GM19452 (cell line): Measurements from ENCODE around the gene CACUL1.
"Not testable (repeated sequence)": the region's sequence is repeated elsewhere in the genome, so short reads cannot be mapped to it uniquely, and the experiment has no call there.

ENCODE experiments used
- ATAC-seq: cut with Tn5 transposase; IDR thresholded peaks from one replicate; pipeline ENCODE4 v1.9.1; 2021; ENCODE audit not compliant: unreplicated experiment

The CACUL1 gene

DNA sequence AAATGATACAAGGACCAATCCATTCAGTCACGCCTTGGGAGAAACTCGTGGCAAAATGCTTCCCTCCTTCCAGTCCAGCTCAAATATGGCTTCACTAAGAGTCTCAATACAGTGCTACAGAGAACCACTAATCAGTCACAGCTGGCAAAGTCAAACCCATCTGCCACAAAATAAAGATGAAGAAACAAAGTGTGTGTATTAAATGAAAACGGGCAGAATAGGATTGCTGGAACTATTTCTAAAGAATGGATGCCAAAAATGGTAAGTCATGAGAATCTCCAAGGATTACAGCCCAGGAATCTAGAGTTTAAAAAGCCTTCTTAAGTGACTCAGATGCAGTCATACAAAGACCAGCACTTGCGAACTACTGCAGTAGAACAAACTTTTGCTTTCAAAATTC, 61.9 kb downstream of the CACUL1 start:
- no peak for ATAC-seq

DNA sequence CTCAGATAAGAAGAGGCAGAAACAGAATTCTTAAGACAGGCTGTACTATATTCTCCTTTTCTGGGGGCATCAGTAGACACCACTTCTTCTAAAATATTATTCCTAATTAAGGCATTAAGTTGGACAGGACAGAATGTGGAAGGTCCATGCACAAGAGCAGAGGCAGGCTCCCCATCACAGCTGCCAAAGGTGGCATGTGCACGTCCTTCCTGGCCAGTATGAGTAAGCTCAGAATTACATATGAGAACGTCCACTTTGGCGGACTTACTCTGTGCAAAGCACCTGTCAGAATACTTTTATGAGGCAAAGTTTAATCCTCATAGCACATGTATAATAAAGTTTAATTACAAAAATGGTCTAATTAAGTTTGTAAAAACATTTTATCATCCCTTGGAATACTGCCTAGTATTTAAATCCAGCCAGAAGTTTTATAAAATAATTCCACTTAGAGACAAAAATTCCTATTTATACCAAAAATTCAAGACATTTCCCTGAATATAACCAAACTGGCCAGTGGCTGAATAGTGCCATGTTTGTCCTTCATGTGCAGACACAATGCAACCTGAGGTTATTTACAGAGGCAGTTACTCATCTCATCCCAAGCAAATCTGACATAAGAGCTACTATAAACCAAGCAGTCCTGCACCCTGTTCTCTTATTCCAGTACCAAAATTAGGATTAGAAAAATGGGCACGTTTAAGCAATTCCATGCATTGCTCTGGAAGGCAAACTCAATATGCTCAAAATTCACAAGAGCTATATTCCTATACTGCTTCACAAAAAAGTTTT, 65.5 kb downstream of the CACUL1 start:
- no peak for ATAC-seq

DNA sequence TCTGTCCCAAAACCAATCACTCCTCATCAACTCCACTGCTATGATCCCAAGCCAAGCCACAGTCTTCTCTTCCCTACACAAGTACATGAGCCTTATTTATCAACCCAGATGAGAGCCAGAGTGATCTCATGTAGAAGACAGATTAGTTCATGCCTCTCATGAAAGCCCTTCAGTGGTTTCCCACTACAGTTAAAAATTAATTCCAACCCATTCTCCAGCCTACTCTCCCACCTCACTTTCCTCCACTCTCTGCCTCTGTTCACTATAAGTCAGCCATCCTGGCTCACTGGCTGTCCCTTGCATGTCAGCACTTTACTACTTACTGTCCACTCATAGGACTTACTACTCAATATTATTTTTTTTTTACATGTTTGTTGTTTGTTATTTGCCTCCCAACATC, 67.3 kb downstream of the CACUL1 start:
- no peak for ATAC-seq

GRCh38 chr10:118682533-118682932, 72.2 kb downstream of the CACUL1 start:
- ATAC-seq, result no peak

GRCh38 chr10:118680197-118680596, 74.6 kb downstream of the CACUL1 start:
- no peak for ATAC-seq

- ATAC-seq, result no peak
These were observed 80.4 kb downstream of the CACUL1 start for GRCh38 chr10:118674226-118674919.

- no peak for ATAC-seq
These were observed 81.7 kb downstream of the CACUL1 start for GRCh38 chr10:118672766-118673715.

- no peak for ATAC-seq
These were observed 82.6 kb downstream of the CACUL1 start for GRCh38 chr10:118672153-118672552.

DNA sequence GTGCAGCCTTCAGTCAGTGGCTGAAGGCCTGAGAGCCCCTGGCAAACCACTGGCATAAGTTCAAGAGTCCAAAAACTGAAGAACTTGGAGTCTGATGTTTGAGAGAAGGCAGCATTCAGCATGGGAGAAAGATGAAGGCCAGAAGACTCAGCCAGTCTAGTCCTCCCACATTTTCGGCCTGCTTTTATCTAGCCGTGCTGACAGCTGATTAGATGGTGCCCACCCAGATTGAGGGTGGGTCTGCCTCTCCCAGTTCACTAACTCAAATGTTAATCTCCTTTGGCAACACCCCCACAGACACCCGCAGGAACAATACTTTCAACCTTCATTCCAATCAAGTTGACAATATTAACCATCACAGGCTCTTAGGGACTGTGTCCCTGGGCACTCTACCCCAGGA, 83.5 kb downstream of the CACUL1 start:
- not testable (repeated sequence) for ATAC-seq

- no peak for ATAC-seq
These were observed 84.2 kb downstream of the CACUL1 start for GRCh38 chr10:118670472-118671124.

- no peak for ATAC-seq
These were observed 84.9 kb downstream of the CACUL1 start for GRCh38 chr10:118669835-118670234.

DNA sequence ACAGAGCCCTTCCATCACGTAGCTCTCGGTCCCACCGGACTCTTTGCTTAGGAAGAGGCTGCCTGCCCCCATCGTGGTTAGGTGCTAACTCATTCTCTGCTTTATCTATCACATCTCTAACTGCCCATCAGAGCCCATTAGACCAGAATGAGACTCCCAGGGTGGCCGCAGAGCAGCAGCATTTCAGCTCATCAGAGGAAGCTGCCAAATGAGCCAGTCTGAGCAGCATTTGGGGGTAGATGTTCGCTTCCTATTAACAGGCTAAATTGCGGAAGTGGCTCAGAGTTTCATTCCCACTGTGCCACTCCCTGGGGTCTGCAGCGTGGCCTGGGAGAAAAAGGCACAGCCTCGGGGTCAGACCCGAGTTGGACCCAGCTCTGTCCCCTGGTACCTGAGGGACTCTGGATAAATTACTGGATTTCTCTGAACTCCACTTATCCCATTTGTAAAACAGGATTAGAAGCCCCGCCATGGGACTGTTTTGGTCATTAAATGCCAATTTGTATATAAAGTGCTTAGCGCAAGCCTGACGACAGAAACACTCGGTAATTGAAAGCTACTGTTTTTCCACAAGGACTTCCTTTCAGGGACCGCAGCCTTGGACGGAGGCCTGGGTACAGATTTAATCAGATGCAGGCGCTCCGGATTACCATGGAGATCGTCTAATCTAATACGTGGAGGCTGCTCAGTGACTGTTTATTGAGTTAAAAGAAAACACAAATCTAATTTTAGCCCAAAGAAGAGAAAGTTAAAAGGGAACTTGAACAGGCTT, 85.6 kb downstream of the CACUL1 start:
- no peak for ATAC-seq

- no peak for ATAC-seq
These were observed 86.4 kb downstream of the CACUL1 start for GRCh38 chr10:118668228-118668952.

DNA sequence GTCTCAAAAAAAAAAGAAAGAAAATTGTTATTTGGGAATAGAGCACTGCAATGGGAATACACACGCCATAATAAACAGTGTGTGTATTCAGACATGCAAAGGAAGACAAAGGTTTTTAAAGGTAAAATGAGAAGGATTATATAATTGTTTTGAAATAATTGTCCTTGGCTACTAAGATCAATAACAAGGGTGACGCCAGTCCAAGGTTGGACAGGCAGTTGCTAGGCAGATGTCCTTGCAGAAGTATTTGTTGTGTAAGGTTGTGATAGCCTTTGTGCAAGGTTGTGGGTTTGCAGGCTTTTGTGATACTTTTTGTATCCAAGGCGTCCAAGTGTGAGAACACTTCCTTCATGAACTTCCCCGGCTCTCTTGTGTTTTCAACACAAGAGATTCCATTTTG, 87.0 kb downstream of the CACUL1 start:
- no peak for ATAC-seq

GRCh38 chr10:118666350-118666749, 88.4 kb downstream of the CACUL1 start:
- no peak for ATAC-seq

DNA sequence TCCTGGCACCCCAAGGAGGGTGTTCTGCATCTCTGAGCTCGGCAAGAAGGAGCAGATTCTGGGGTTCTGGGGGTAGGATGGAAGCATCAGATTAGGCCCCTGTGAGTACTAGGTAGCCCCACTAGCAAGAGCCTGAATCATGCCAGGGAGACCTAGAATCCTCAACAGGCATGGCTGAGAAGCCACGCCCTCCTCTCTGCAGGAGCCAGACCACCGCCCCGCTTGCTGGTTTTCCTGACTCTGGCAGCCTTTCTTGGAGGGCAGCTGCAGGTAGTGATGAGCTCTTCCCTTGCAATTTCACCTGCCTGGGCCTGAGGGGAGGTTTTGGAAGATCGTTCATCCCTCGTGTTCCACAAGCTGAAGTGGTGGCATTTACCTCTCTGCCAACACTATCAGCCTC, 90.4 kb downstream of the CACUL1 start:
- ATAC-seq, result no peak

- no peak for ATAC-seq
These were observed 91.6 kb downstream of the CACUL1 start for GRCh38 chr10:118663176-118663575.

DNA sequence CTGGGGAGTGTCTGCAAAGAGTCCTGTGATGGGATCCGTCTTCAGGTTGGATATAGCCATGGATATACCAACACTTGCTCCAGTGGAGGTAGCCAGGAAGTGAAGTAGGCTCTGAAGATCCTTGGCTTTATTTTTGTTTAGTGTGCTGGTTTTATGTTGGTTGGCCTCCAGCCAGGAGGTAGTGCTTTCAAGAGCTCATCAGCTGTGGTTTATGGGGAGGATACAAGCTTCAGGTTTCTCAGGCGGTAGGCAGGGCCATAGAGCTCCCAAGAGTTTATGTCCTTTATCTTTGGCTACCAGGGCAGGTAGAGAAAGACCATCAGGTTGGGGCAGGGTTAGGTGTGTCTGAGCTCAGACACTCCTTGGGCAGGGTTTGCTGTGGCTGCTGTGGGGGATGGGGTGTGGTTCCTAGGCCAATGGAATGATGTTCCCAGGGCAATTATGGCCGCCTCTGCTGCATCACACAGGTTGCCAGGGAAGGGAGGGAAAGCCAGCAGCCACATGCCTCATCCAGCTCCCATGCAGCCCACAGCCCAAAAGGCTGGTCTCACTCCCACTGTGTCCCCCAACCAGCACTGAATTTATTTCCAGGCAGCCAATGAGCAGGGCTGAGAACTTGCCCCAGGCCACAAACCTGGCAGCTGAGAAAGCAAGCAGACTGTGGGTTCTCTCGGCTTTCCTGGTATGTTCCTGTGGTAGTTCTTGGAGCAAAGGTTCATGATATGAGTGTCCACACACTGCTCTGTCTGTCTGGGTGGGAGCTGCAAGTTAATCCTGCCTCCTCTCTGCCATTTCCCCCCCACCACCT, 92.3 kb downstream of the CACUL1 start:
- ATAC-seq, result no peak

DNA sequence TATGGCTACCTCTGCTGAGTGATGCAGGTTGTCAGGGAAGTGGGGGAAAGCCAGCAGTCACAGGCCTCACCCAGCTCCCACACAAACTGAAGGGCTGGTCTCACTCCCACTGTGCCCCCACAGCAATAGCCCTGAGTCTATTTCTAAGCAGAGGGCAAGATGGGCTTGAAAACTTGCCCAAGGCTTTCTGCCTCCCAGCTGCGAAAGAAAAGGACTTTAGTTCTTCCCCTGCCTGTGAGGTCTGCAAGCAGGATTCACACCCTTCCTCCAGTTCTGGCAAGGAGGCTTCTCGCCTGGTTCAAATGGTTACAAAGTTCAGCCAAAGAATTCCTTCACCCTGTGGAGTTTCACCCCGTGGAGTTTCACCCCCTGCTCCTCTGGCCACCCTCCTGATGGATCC, 96.0 kb downstream of the CACUL1 start:
- ATAC-seq, result no peak
